ENCODE measurements around the gene TIMP2. TPM values are rescaled to one million over a fixed set of nuclear protein-coding genes. Genes with fewer than 3 reads are reported as not detected.

TIMP2 gene
- total and polyA plus RNA-seq, 2 of the 4 experiments (the other 2 are of a cell fraction) = 43.9 to 416 TPM

- Histone ChIP-seq H3K9me3 (ENCODE audit: control insufficient read depth, insufficient read depth, low read length) (no peaks in the 10 kb centered on the region), H3K27me3 (ENCODE audit: control insufficient read depth, insufficient read depth, low read length) (no peaks in the 10 kb centered on the region), H2BK5ac (ENCODE audit: low read depth, low read length, poor library complexity, severe bottlenecking) (no peak overlapping the region), H2AK9ac (replicated peaks; ENCODE audit: low read depth, low read length, poor library complexity) (no peak overlapping the region), H3K4me2 (ENCODE audit: low read depth, low read length) (no peak overlapping the region), H3K27ac (ENCODE audit: insufficient read depth, low read length) (no peak overlapping the region), H2AK5ac (ENCODE audit: low read depth, low read length) (no peak overlapping the region), H4K91ac (ENCODE audit: insufficient read depth, low read depth, low read length) (no peak overlapping the region), H3K56ac (ENCODE audit: extremely low read depth, insufficient read depth, low read length) (no peak overlapping the region), H2AFZ (replicated peaks; ENCODE audit: low read length, poor library complexity) (no peak overlapping the region), H4K20me1 (ENCODE audit: insufficient read depth, low read length) (peaks cover 5% of the 10 kb centered on the region; the same call in 1 of the 2 replicates), H3K4ac (ENCODE audit: low read depth, low read length) (no peak overlapping the region), H3K14ac (replicated peaks; ENCODE audit: low read depth, low read length) (no peak overlapping the region), H4K8ac (ENCODE audit: low read depth in 2 of 2, low read length in 2 of 2) (no peak overlapping the region), H3K79me1 (ENCODE audit: low read depth in 1 of 2, low read length in 2 of 2) (peaks cover 3 to 21% of the 10 kb centered on the region in 2 experiments; a peak in 3 of 4 replicates), H3K18ac (ENCODE audit: low read depth, low read length) (no peak overlapping the region), H3K36me3 (ENCODE audit: control insufficient read depth, insufficient read depth, low read length) (peaks cover 20% of the 10 kb centered on the region; the same call in 1 of the 2 replicates), H3K23ac (ENCODE audit: low read depth, low read length) (no peak overlapping the region), H2BK120ac (ENCODE audit: low read depth, low read length) (no peak overlapping the region), H4K5ac (ENCODE audit: low read depth, low read length) (no peak overlapping the region), H3K4me3 (ENCODE audit: insufficient read depth, low read depth, low read length) (no peak overlapping the region), H3K9ac (ENCODE audit: low read depth, low read length) (no peak overlapping the region), H3K4me1 (ENCODE audit: control insufficient read depth, insufficient read depth, low read length) (peaks cover 6% of the 10 kb centered on the region; the same call in 1 of the 2 replicates), H2BK15ac (ENCODE audit: low read depth, low read length) (no peak overlapping the region), H2BK20ac (ENCODE audit: low read depth, low read length) (no peak overlapping the region), H3K9me1 (ENCODE audit: insufficient read depth, low read length) (no peaks in the 10 kb centered on the region)
- in situ Hi-C loops (cut with MboI; ENCODE audit: low sequenced_read_pairs) = loop anchor here (5.0 to 25.0 kb wide), 2 partner anchors 106 to 481 kb away; no protein-coding TSS in a partner anchor
- ATAC-seq (ENCODE audit: low read depth) (no peak), DNase-seq (no peak)
- dilution Hi-C loops (cut with HindIII; ENCODE audit: low sequenced_read_pairs, unreplicated experiment) = no loop called here
- intact Hi-C loops (cut with micrococcal nuclease) = no loop called here
- BruUV-seq (replicated peaks) = no TSS peak
- WGBS, 2 experiments (ENCODE audit: extremely low coverage in 2 of 2, insufficient read length in 1 of 2) = 53% methylated on average over 4 of the region's 21 CpGs; no CpG with 5 or more reads in 1 of the 2 experiments
- TF ChIP-seq CEBPB (IDR thresholded peaks at IDR 0.05; ENCODE audit: low read depth, low read length) (no peak), NFE2L2 (IDR thresholded peaks at IDR 0.05; ENCODE audit: low read depth, low read length) (no peak), MAZ (IDR thresholded peaks at IDR 0.05; ENCODE audit: borderline replicate concordance, low read depth, low read length) (no peak), RFX5 (IDR thresholded peaks at IDR 0.05; ENCODE audit: low read depth, low read length) (no peak), BHLHE40 (IDR thresholded peaks at IDR 0.05; ENCODE audit: low read depth, low read length) (no peak), CHD1 (IDR thresholded peaks at IDR 0.05; ENCODE audit: low read depth, low read length) (no peak), ELK1 (IDR thresholded peaks at IDR 0.05; ENCODE audit: borderline replicate concordance, low read depth, low read length) (no peak), CTCF (conservative IDR thresholded peaks at IDR 0.05; ENCODE audit: low read depth, low read length) (no peak), RAD21 (IDR thresholded peaks at IDR 0.05; ENCODE audit: low read length) (no peak), MAFK (IDR thresholded peaks at IDR 0.05; ENCODE audit: low read depth, low read length) (no peak), POLR2A (IDR thresholded peaks at IDR 0.05; ENCODE audit: low read depth, low read length) (no peak), SMC3 (IDR thresholded peaks at IDR 0.05; ENCODE audit: low read depth, low read length) (no peak), MXI1 (IDR thresholded peaks at IDR 0.05; ENCODE audit: borderline replicate concordance, low read depth, low read length) (no peak)
- POLR2A ChIA-PET (ENCODE audit: unreplicated experiment) = no interaction called here
- CTCF ChIA-PET = no interaction called here
Measured at GRCh38 chr17:78967782-78968362, 42.7 kb upstream of the TIMP2 start.
